Spinal cord (tissue), 10 donors: ENCODE results near the gene JAKMIP2. TPM values are rescaled to one million over a fixed set of nuclear protein-coding genes. Genes with fewer than 3 reads are reported as not detected.
A peak's percentile ranks its signal among the peaks of the same experiment; 100 is the strongest.

Experiments used
- DNase-seq, 6 donors: peaks; one replicate each; pipeline versions ENCODE4 v3.0.0 to v3.0.0-alpha.2; 2013 to 2015; ENCODE audit warnings: low spot score in 6 of 6, low read depth in 4 of 6
- H3K27ac ChIP-seq: one replicate; pipeline ENCODE4 v1.5.1; 2013; ENCODE audit warnings: low read depth, low read length, control low read depth
- H3K27me3 ChIP-seq: one replicate; pipeline ENCODE4 v1.6.1; 2013; ENCODE audit warnings: low read length; ENCODE audit not compliant: control insufficient read depth, insufficient read depth
- H3K36me3 ChIP-seq: one replicate; pipeline ENCODE4 v1.6.1; 2013; ENCODE audit warnings: low read length; ENCODE audit not compliant: control insufficient read depth, insufficient read depth
- H3K4me1 ChIP-seq: one replicate; pipeline ENCODE4 v1.6.1; 2013; ENCODE audit warnings: low read length; ENCODE audit not compliant: control insufficient read depth, insufficient read depth
- H3K4me3 ChIP-seq: one replicate; pipeline ENCODE4 v1.5.1; 2013; ENCODE audit warnings: low read depth, low read length, control low read depth
- H3K9me3 ChIP-seq: one replicate; pipeline ENCODE4 v1.6.1; 2013; ENCODE audit warnings: low read length; ENCODE audit not compliant: control insufficient read depth, insufficient read depth
- WGBS: methylation state at CpG from one replicate; pipeline ENCODE4 v1.1.5; 2013; ENCODE audit warnings: missing lambda C conversion rate; ENCODE audit not compliant: insufficient coverage; 5-methylcytosine and 5-hydroxymethylcytosine counted together
- polyA plus RNA-seq, 2 donors: library from polyadenylated mRNA; unstranded; fragments of 120-200 nt; gene quantifications; one replicate each; pipeline ENCODE4 v1.2.1, GENCODE V29; 2013; ENCODE audit not compliant: insufficient read length in 2 of 2
- total RNA-seq, 2 donors: library from RNA; depleted of rRNA in 1 of 2; stranded (reverse); fragments of 120-200 nt in 1 of 2; fragments of >200 nt in 1 of 2; gene quantifications; one replicate each; pipeline versions ENCODE4 v1.2.3 to v1.2.4, GENCODE V29; 2013 to 2014
- donor health status: healthy.

The JAKMIP2 gene
- total and polyA plus RNA-seq, 4 donors, result 31.0 to 45.7 (median 32.2) TPM

DNA sequence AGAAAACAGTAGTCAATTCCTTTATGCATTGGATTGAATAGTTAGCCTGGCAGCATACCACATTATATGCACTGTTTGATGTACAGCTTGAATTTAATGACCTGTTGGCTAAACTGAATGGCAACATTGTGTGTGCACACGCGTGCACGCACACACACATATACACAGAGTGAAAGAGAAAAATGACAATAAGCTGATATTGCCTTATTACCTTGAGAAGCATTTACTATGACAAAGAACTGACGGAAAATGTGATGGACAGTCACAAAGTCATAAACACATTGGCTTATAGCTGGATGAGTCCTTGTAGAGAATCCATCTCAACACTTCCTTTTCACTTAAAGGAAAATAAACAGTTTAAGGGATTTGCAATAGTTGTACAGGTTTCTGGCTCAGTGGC lies 15.5 kb downstream of the JAKMIP2 start:
- no peak for DNase-seq
- Histone ChIP-seq H3K36me3 (no peaks in the 10 kb centered on the region), H3K9me3 (no peaks in the 10 kb centered on the region), H3K27ac (no peak overlapping the region), H3K4me3 (no peak overlapping the region), H3K4me1 (no peaks in the 10 kb centered on the region), H3K27me3 (no peaks in the 10 kb centered on the region)
- WGBS, result no CpG with 5 or more reads among the region's 4 CpGs

DNA sequence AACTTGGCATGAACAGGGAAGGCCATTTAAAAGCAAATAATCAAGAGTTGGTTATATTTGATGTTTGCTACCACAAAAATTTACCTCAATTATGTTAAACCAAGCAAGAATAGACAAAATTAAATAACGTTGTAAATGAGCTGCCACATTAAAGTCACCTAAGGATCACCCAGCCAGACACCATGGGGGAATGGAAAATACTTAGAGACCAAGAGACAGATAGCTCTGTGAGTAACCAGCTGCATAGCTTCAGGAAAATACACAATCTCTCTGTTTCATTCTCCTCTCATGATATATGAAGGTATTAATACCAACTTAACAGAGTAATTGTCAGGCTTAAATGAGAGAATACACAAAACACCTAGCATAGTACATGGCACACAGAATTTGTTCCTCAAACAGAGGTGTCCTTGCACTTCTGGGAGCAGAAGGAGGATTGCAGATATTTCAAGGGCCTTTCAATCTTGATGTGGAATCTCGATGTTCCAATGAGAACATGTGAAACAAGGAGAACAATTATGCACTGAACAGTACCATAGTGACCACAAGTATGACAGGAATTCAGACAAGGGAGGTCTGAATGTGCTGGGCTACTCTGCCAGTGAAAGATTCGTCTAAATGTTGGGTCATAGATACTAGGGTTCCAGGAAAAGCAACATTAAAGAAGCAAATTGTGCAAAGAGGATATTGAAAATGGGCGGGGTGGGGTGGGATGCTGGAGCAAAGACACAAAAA lies 18.6 kb downstream of the JAKMIP2 start:
- Histone ChIP-seq H3K9me3 (no peaks in the 10 kb centered on the region), H3K27ac (no peak overlapping the region), H3K4me1 (no peaks in the 10 kb centered on the region), H3K4me3 (no peak overlapping the region), H3K36me3 (no peaks in the 10 kb centered on the region), H3K27me3 (no peaks in the 10 kb centered on the region)
- DNase-seq, result no peak
- WGBS, result 72% methylated on average over 2 of the region's 4 CpGs

DNA sequence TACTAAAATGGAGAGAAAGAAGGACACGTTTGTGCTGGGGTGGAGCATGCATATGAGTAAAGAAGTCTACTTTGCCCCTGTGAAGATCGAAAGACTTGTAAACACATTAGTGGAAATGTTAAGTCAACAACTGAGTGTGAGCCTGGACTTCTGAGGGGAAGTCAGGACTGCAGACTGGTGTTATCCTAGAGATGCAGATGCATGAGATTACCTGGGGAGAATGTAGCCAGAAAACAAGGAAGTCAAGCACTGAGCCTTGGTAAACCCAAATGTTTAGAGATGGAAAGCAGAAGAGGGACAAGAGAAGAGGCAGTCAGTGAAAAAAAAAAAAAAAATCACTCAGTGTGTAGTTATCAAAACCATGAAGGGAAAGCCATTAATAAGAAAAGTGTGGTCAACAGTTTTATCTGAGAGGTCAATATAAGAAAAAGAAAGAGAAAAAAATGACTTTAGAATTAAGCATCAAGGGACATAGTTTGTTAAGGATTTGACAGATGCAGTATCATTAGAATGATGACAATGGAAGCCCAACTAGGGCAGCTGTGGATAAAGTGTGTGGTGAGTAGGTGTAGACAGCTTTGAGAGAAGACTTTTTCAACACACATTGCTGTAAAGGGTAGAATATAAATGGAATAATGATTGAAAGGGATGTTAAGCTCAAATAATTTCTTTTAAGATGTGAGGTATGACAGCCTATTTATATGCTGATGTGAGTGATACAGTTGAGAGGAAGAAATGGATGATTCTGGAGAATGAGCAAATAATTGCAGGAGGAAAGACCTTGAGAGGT lies 22.2 kb downstream of the JAKMIP2 start:
- no peaks in the 10 kb centered on the region for H3K36me3 ChIP-seq
- WGBS, result 31% methylated on average over 1 of the region's 2 CpGs
- H3K27me3 ChIP-seq, result no peaks in the 10 kb centered on the region
- H3K4me1 ChIP-seq, result no peaks in the 10 kb centered on the region
- no peaks in the 10 kb centered on the region for H3K9me3 ChIP-seq
- H3K27ac ChIP-seq, result no peak overlapping the region
- DNase-seq, result no peak
- no peak overlapping the region for H3K4me3 ChIP-seq

DNA sequence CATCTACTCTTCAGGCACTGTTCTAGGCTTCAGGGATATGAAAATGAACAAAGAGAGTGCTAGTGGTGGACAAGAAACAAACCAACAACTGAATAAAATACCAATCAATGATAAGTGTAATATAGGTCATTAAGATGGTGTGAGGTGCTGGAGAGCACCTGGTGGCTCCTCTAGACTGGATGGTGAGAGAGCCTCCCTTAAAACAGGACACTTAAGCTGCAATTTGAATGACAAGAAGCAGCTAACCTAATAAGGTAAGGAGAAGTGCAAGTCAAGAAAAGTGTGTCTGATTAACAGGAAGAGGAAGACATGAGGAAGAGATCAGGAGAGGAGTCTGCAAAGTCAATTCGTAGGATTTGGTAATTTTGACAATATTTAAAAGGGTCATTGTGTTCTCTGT lies 23.1 kb downstream of the JAKMIP2 start:
- no peak for DNase-seq
- 67% methylated on average over 1 of the region's 1 CpG for WGBS
- Histone ChIP-seq H3K36me3 (no peaks in the 10 kb centered on the region), H3K27me3 (no peaks in the 10 kb centered on the region), H3K4me1 (no peaks in the 10 kb centered on the region), H3K4me3 (no peak overlapping the region), H3K9me3 (no peaks in the 10 kb centered on the region), H3K27ac (no peak overlapping the region)

DNA sequence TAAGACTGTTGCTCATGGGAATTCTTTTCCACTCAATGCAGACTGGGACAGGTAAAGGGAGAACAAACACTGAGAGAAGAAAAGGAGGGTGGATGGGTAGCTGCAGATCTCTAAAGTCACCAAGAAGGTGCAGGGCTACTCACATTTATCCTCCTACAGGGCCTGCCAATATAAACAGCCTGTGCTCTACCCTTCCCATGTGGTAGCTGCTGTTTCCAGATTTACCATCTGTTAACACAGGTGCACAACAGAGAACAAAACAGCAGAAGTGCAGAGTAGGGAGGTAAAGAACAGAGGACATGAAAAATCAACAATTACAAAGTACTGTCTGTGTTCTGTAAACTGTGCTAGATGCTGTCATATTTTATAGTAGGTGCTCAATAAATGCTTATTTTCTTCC lies 26.0 kb downstream of the JAKMIP2 start:
- Histone ChIP-seq H3K4me1 (peaks cover 3% of the 10 kb centered on the region), H3K9me3 (no peaks in the 10 kb centered on the region), H3K27ac (no peak overlapping the region), H3K4me3 (no peak overlapping the region), H3K27me3 (no peaks in the 10 kb centered on the region), H3K36me3 (no peaks in the 10 kb centered on the region)
- peak in 1 of 6 donors; percentile 53 for DNase-seq

DNA sequence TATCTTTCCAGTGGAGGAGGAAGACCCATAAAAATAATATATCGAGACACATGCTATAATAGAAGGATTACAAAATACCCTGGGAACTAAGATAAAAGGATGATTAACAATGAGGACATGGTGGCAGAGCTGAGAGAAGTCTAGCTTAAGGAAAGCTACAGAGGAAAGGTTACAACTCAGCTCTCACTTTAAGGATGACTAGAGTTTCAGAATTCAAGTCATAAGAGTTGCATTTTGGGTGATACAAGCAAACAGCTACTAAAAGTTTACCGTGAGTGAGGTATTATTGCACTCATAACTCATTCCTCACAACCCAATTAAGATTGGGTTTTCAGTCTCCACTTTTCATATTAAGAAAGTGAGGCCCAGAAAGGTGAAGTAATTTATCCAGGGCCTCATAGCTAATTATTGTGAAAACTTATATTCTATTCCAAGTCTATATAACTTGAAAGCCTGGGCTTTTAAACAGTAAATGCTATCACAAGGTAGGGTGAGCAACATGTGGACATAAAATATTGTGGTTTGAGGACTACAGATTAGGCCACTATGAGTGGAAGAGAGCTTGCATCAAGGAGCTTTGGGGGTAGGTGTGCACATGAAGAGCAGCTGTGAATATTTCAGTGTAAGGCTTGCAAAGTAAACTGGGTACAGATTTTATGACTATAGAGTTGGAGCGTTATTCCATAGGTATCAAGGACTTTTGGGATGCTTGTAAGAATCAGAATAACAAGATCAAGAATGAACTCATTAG lies 28.0 kb downstream of the JAKMIP2 start:
- peaks cover 10% of the 10 kb centered on the region for H3K4me1 ChIP-seq
- no CpG with 5 or more reads among the region's 3 CpGs for WGBS
- H3K4me3 ChIP-seq, result no peak overlapping the region
- no peak for DNase-seq
- no peaks in the 10 kb centered on the region for H3K36me3 ChIP-seq
- no peak overlapping the region for H3K27ac ChIP-seq
- H3K9me3 ChIP-seq, result no peaks in the 10 kb centered on the region
- no peaks in the 10 kb centered on the region for H3K27me3 ChIP-seq

DNA sequence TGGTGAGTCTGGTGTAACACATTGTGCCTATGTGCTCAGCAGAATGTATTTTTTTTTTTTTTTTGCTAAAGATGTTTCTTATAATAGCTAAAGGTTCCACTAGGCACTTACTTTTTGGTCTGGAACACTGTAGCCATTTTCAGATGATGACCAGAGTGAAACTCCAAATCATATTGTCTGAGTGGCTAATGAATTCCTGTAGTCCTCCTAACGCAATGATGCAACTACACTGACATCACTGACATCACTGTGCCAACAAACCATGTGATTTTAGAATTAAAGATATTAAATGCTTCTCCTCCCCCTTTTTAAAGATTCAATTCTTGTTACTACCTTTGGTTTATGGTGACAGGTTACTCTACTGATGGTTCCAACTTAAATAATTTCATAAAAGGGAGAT lies 28.8 kb downstream of the JAKMIP2 start:
- Histone ChIP-seq H3K36me3 (no peaks in the 10 kb centered on the region), H3K4me3 (no peak overlapping the region), H3K27me3 (no peaks in the 10 kb centered on the region), H3K9me3 (no peaks in the 10 kb centered on the region), H3K27ac (no peak overlapping the region), H3K4me1 (peaks cover 10% of the 10 kb centered on the region)
- DNase-seq, result no peak
- no CpG with 5 or more reads among the region's 1 CpG for WGBS

DNA sequence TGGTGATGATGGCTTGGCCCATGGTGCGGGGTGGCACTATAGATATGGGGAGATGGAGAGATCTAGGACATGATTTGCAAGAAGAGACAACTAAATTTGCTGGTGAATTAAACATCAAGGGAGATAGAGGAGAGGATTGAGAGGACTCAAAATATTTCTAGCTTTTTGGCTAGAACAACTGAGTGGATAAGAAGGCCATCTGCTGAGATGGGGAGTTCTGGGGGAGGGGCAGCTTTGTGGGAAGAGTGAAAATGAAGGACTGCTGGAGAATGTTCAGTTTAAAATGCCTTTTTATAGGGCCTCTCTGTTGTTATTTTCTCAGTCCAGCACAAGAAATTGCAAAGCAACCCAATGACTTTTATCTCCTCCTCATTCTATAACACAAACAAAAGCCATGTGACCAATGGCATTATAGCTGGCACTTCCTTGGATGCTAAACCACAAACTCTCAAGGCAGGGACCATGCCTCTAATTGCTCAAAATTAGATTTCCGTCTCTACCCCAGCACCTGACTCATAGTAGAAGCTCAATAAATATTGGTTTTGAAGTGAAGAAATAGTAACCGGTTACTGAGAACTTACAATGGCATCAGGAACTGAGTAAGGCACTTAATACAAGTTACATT lies 29.8 kb downstream of the JAKMIP2 start:
- H3K4me3 ChIP-seq, result no peak overlapping the region
- H3K36me3 ChIP-seq, result no peaks in the 10 kb centered on the region
- DNase-seq, result peak in 1 of 6 donors; percentile 37
- no peaks in the 10 kb centered on the region for H3K27me3 ChIP-seq
- peaks cover 10% of the 10 kb centered on the region for H3K4me1 ChIP-seq
- no peaks in the 10 kb centered on the region for H3K9me3 ChIP-seq
- H3K27ac ChIP-seq, result no peak overlapping the region
- 100% methylated on average over 1 of the region's 3 CpGs for WGBS

DNA sequence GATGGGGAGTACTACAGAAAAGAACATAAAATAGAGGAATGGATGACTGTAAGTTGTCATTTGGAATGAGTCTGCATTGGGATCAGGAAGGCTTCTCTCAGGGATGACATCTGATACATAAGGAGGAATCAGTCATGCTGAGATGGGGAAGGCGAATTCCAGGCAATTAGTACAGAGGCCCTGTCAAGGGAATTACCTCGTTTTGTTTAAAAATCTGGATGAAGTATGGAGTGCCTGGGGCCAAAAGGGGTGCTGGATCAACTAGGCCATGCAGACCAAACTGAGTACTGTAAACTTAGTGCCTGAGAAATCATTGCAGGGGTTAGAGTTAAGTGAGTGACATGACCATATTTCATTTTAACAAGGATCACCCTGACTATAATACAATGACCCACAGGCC lies 30.5 kb downstream of the JAKMIP2 start:
- Histone ChIP-seq H3K9me3 (no peaks in the 10 kb centered on the region), H3K4me1 (peaks cover 10% of the 10 kb centered on the region), H3K27ac (peak overlapping the region; percentile 50), H3K36me3 (no peaks in the 10 kb centered on the region), H3K4me3 (no peak overlapping the region), H3K27me3 (no peaks in the 10 kb centered on the region)
- WGBS, result 38% methylated on average over 2 of the region's 2 CpGs
- no peak for DNase-seq
